ENCODE data around the gene TRPM5.

Gene TRPM5

GRCh38 chr11:2420502-2421225 is 23.6 kb downstream of the TRPM5 start:
- peak; percentile 78 for DNase-seq (ENCODE audit: low spot score)

- peak; percentile 77 for DNase-seq (ENCODE audit: low spot score)
Measured at GRCh38 chr11:2419638-2420501, 24.4 kb downstream of the TRPM5 start.

DNA sequence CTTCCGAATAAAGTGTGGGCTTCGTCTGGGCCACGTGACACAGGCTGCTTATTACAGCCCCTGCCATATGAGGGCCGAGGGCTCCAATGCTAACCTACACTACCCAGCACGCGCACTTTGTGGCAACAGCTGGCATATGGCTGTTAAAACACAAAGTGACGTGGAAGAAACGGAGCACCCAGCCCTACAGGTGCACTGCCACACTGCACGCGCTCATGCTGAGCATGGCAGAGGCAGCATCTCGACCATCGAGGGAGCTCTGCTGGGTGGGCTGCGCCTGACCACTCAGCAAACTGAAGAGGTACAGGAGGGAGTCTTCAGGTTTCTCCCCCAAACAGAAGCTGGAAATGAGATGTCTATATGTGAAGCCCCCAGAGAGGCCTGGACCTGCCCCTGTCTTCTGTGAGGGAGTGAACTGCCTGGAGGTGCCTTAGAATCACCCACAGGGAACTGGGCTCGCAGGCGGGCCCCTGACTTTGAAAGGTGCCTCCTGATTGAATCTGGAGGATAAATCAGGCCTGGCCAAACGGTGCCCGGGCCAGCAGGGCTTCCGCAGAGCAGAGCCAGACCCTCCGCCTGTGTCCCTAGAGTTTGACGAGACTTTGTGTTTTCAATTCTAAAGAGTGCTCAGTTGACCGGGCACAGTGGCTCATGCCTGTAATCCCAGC is 25.5 kb downstream of the TRPM5 start:
- DNase-seq (ENCODE audit: low spot score): no peak

DNA sequence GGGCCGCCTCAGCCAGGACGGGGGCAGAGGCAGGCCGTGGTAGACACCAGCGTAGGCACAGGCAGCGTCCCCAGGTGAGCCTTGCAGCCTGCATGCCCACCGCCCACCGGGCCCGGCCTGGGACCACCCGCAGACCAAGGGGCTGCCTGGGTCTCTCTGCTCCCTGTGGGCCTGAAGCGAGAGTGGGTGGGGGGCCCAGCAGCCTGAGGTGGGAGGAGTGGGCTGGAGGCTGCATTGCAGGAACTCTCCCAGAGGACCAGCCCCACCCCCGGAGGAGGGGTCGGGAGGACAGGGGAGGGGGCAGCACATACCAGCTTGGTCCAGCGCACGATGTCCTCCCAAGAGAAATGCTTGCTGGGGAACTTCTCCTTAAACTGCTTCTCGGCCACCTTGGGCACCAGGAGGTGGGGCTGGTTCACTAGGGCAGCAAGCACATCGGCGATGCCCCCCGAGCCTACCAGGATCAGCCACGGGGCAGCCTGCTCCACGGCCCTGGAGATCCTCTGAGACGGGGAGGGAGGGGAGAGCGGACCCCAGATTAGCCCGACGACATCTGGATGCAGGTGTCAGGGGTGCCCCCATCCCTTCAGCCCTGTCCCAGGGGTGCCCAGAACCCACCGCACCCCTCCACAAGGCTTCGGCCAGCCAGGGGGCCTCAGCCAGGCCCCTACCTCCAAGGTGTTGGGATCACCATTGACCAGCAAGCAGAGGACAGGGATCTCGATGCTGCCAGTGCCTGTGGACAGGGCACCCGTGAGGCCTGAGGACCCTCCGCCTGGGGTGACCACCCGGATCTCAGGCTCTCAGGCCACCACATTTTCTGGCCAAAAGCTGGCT is 26.2 kb downstream of the TRPM5 start:
- no peak for DNase-seq (ENCODE audit: low spot score)

GRCh38 chr11:2416765-2417164 is 27.5 kb downstream of the TRPM5 start:
- no peak for DNase-seq (ENCODE audit: low spot score)

DNA sequence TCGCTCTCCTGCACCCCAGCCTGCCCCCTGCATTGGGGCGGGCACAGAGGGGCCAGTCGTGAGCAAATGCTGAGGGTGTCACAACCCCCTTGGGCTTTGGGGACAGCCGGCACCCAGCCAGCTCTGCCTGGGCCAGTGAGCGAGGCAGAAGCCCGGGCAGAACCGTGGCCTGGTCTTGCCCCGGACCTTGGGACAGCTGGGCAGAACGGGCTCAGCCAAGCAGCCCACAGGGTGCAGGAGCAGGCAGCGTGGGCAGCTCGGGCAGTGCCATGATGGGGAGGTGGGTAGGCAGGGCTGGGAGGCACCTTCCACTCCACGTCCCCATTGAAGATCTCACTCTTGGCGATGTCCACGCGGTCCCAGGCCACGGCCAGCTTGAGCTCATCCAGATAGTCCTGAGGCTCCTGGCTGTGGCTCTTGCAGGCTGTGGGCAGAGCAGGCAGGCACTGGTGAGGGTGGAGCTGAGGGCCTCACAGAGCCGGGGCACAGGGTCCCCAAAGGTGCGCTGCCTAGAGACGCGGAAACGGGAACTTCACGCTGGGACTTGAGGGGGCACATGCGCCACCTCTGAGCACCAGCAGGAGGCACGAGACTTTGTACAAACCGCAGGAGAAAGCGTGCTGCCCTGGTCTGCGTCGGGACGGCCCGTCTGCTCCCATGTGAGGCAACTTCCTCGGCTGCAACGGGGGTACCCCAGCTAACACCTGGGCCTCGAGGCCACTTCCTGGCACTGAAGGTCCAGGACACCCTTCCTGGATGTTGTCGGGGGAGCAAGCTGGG is 28.5 kb downstream of the TRPM5 start:
- no peak for DNase-seq (ENCODE audit: low spot score)

DNA sequence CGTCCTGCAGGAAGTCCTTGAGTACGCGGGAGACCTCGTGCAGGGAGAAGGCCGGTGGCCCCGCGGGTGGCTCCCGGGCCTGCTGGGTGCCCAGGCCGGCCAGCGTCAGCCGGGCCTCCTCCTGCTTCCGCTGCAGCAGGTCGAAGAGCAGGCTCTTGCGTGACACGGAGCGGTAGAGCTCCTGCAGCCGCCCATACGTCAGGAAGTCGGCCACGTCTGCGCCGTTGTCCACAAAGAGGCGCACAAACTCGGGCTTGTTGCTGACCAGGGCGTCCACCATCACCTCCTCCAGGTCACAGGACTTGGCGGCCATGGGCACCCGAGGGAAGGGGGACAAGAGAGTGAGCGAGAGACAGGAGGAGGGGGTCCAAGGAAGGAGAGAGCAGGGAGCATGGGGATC is 29.1 kb downstream of the TRPM5 start:
- no peak for DNase-seq (ENCODE audit: low spot score)

DNA sequence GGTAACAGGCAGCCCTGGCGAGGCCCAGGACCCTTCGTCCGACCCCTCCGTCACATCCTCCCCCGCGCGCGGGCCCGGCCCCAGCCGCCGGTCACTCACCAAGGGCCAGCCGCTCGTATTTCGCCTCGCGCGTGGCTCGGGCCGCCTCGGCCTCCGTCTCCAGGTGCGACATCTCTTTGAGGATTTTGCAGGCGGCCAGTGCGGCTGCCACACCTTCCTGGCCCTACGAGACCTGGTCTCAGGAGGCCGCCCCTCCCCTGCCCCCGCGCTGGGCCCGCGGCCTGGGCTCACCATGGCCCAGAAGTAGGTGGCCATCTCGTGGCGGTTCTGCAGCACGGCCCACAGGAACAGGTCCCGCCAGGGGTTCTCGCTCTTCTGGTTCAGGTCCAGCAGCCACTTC is 29.7 kb downstream of the TRPM5 start:
- DNase-seq (ENCODE audit: low spot score): no peak

- peak; percentile 6 for DNase-seq (ENCODE audit: low spot score)
Measured at GRCh38 chr11:2413742-2414579, 30.4 kb downstream of the TRPM5 start.

DNA sequence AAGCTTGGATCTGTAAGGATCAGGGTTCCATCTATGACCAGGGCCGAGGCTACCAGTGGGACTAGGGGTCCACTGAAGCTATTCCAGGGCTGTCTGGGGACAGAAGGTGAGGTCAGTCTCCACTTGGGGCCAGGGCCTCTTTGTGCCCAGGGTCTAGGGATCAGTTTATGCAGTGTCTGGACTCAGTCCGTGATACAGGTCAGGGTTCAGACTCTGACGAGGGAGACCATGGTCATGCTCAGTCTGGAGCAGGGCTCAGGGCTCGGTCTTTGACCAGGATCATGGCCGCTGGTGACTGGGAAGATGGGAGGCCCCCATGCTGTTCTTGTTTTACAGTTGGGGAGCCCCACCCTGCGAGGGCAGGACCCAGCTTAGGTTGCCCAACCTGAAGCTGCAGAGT is 32.0 kb downstream of the TRPM5 start:
- no peak for DNase-seq (ENCODE audit: low spot score)

- no peak for DNase-seq (ENCODE audit: low spot score)
Measured at GRCh38 chr11:2411446-2412305, 32.6 kb downstream of the TRPM5 start.

- DNase-seq (ENCODE audit: low spot score): no peak
Measured at GRCh38 chr11:2410616-2411015, 33.7 kb downstream of the TRPM5 start.

- no peak for DNase-seq (ENCODE audit: low spot score)
Measured at GRCh38 chr11:2409611-2410468, 34.5 kb downstream of the TRPM5 start.

- no peak for DNase-seq (ENCODE audit: low spot score)
Measured at GRCh38 chr11:2409126-2409525, 35.2 kb downstream of the TRPM5 start.

- no peak for DNase-seq (ENCODE audit: low spot score)
Measured at GRCh38 chr11:2408671-2409070, 35.6 kb downstream of the TRPM5 start.

GRCh38 chr11:2406878-2407410 is 37.4 kb downstream of the TRPM5 start:
- no peak for DNase-seq (ENCODE audit: low spot score)

- DNase-seq (ENCODE audit: low spot score): no peak
Measured at GRCh38 chr11:2406451-2406850, 37.9 kb downstream of the TRPM5 start.

DNA sequence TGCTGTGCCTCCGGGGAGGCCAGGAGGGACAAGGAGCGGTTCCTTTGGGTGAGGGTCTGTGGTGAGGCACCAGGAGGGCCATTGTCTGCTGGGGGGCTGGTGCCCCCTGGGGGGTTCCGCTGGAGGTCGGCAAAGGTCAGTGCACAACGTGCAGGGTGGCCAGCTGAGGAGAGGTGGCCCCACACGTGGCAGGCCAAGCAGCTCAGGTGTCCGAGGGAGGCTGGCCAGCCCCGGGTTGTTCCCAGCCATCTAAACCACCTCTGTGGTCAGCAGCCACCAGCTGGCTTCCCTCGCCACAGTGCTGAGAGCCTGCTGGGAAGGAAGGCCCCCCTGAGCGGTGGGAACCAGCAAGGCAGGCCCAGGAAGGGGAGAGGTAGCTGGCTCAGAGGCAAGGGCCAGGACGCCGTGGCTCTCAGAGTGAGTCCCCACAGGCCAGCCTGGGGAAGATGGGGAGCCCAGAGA is 39.5 kb downstream of the TRPM5 start:
- no peak for DNase-seq (ENCODE audit: low spot score)

Data from NAMALWA (cell line).